C4-2B (cell line): Measurements from ENCODE around the gene ERGIC1.

Source experiments
- ZFX ChIP-seq: fragments of 450-650 bp; IDR thresholded peaks from 2 replicates; pipeline ENCODE4 v1.6.1; 2017
- TF ChIP-seq, protein P1 (sequence below): fragments of 450-650 bp; conservative IDR thresholded peaks from 2 replicates; pipeline ENCODE4 v1.5.1; 2017; ENCODE audit warnings: mild to moderate bottlenecking

DNA sequence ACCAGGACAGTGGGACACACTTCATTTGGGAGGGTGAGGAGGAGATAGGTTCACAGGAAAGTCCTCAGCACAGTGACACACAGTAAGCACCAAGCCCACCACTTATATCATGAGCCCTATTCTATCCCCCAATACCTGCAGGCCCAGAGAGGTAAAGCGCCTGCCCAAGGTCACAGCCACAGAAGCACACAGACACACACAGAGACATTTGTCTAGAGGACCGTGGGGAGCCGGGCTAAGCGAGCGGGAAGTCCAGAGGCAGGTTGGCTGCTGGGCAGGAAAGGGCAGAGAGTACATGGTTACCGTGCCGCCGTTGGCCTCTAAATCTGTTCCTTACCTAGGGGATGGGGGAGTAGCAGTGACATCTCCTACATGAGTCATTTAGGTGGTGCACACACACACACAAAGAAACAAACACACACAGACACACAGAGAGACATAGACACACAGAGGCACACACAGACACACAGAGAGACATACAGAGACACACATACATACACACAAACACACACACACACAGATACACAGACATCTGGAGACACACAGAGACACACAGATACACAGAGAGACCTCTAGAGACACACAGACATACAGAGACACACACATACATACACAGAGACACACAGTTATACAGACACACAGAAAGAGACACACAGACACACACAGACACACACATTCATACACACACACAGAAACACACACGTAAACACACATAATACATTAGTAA lies 47.2 kb upstream of the ERGIC1 start:
- TF ChIP-seq, protein P1, sequence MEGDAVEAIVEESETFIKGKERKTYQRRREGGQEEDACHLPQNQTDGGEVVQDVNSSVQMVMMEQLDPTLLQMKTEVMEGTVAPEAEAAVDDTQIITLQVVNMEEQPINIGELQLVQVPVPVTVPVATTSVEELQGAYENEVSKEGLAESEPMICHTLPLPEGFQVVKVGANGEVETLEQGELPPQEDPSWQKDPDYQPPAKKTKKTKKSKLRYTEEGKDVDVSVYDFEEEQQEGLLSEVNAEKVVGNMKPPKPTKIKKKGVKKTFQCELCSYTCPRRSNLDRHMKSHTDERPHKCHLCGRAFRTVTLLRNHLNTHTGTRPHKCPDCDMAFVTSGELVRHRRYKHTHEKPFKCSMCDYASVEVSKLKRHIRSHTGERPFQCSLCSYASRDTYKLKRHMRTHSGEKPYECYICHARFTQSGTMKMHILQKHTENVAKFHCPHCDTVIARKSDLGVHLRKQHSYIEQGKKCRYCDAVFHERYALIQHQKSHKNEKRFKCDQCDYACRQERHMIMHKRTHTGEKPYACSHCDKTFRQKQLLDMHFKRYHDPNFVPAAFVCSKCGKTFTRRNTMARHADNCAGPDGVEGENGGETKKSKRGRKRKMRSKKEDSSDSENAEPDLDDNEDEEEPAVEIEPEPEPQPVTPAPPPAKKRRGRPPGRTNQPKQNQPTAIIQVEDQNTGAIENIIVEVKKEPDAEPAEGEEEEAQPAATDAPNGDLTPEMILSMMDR: no peak
- TF ChIP-seq ZFX: no peak
